HUDEP-2 (cell line): Measurements from ENCODE around the gene SLC9A1.
"Not testable (repeated sequence)": the region's sequence is repeated elsewhere in the genome, so short reads cannot be mapped to it uniquely, and the experiment has no call there.

Experiments used
- DNase-seq, 76 experiments: peaks; one replicate each; lab custom pipeline; 2025; ENCODE audit not compliant: unreplicated experiment in 76 of 76; lab: John Stamatoyannopoulos, UW

Gene SLC9A1

DNA sequence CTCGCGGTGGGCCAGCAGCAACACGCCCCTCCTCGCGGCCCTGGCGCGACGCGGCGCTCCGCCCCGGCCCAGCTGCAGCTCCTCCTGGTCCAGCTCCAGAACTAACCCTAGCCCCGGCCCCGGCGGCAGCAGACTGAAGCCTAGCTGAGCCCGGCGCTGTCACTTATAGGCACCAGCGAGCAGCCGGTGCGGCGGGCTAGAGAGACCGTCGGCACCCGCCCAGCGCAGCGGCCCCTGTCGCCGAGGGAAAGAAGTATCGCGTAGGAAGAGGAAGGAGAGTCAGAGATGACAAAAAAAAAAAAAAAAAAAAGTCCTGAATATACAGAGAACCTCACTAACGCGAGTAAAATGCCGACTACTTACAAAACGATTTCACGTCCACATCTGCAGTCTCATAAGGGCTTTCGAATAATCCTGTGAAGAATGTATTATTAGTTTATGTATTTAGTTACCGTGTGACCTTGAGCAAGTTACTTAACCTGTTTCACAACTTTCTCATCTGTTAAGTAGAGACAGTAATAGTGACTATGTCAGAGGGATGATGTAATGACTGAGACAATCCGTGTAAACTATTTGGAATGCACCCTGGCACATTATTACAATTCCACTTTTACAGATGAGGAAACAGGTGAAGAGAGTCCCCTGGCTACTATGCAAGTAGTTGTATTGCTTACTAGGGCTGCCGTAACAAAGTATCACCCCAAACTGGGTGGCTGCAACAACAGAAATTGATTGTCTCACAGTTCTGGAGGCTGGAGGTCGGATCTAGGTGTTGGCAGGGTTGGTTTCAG is at the start of gene SLC9A1:
Gene SLC9A1, minus strand, starts transcription at position 135 of the 791 bp plus-strand sequence. CDS start 791 bp downstream, outside the sequence.
- DNase-seq = peak in 75 of 76 experiments; percentile 29 to 93 (median 84)

DNA sequence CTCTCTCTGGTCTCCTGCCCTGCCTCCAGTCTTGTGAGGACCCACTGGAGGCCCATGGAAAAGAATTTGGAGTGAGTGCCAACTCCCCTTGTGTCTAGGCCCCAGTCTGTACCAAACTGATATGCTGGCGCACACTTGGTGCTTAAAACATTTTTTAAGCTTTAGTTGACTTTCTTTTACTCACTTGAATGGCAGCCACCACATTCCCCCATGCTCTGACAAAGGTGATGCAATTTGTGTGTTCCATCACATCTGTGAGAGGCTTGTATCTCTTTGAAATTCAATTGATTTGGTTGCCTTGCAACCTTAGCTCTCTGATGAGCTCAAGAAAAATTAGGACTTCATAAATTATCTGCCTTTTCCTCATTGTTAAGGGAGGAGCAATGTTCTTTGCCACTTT is 49.0 kb upstream of the SLC9A1 start:
- DNase-seq = no peak

DNA sequence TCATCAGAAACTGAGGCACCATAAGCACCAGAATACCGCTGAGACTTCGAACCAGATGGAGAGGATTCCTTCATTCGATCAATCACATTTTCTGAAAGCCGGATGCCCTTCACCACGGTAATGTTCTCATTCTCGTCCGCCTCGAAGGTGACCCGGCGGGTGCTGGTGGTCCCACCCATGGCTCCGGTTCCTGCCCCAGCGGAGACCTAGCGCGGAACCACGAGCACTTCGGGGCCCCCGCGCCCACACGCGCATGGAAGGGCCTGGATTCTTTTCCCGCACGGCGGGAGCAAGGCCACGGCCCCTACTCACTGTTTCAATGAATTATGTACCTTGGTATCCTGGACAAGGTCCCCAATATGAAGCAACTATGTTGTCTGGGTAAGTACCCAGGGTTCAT is 46.4 kb upstream of the SLC9A1 start:
- no peak for DNase-seq

- no peak for DNase-seq
These were observed 38.3 kb upstream of the SLC9A1 start for GRCh38 chr1:27193194-27193593.

DNA sequence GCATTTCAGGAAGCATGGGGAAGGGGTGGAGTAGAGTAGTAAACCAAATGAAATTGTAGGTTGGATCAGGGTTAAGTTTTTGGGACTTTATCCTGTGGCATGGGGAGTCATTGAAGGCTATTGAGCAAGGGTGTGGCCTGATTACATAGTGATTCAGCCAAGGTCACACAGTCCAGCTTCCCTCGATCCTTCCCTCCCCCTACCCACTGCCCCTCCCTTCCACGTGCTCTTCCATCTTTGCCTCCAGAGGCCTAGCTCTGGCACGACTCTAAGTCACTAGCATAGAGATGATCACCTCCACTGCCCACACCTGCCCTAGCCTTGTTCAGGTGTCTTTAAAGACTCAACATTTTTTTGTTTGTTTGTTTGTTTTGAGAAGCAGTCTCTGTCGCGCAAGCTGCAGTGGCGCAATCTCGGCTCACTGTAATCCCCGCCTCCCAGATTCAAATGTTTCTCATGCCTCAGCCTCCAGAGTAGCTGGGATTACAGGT is 37.2 kb upstream of the SLC9A1 start:
- peak in 2 of 76 experiments; percentile 4 to 13 for DNase-seq

DNA sequence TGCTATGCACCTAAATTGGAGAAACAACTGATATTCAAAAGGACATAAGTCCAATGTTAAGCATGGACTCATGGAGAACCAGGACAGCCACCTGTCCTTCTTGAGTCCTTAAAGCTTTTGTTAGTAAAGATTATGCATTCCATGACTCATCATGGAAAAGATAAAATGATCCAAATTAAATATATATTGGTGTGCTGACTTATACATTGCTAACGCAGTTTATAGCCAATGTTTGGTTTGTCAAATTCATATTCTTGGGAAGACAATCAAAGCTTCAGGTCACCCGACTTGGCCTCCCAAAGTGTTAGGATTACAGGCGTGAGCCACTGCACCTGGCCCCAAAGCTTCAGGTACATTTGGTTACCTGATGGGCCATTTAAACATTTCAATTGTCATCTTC is 29.7 kb upstream of the SLC9A1 start:
- not testable (repeated sequence) for DNase-seq

DNA sequence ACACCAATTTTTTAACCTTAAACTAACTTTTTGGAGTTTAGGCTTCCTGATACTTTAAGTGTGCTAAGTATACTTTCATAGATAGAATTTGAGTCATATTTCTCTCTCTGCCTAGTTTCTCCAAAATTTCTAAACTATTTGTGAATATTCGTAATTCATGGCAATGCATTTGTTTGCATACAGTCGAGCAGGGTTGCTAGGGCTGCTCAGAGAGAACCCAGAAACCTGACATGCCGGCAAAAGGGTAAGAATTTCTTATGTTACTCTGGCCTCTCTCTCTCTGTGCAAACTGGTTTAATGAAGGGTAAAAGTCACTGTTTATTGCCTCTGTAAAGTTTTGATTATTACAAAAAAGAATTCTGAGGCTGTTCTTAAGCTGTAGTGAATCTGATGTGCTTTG is 25.1 kb upstream of the SLC9A1 start:
- DNase-seq = no peak

- DNase-seq = no peak
These were observed 24.5 kb upstream of the SLC9A1 start for GRCh38 chr1:27179379-27179778.

DNA sequence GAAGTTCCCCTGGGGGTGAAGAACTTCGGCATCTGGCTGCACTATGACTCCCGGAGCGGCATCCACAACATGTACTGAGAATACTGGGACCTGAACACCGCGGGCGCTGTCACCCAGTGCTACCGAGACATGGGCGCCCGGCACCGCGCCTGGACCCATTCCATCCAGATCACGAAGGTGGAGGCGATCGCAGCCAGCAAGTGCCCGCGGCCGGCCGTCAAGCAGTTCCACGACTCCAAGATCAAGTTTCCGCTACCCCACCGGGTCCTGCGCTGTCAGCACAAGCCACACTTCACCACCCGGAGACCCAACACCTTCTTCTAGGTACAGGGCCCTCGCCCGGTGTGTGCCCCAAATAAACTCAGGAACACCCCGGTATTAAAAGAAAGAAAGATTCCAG is 22.0 kb upstream of the SLC9A1 start:
- no peak for DNase-seq

DNA sequence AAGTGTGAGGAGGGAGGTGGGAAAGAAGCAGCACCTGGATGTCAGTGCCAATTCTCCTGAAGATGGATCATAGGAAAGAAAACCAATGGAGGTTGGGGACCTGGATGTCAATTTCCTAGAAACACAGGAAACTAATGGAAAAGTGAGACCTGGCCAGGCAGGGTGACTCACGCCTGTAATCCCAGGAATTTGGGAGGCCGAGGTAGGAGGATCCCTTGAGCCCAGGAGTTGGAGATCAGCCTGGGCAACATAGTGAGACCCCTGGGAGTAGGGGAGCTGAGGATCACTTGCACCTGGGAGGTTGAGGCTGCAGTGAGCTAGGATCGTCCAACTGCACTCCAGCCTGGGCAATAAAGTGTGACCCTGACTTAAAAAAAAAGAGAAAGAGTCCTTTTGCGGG is 21.4 kb upstream of the SLC9A1 start:
- DNase-seq = no peak

- DNase-seq = not testable (repeated sequence)
These were observed 18.1 kb upstream of the SLC9A1 start for GRCh38 chr1:27172992-27173391.

DNA sequence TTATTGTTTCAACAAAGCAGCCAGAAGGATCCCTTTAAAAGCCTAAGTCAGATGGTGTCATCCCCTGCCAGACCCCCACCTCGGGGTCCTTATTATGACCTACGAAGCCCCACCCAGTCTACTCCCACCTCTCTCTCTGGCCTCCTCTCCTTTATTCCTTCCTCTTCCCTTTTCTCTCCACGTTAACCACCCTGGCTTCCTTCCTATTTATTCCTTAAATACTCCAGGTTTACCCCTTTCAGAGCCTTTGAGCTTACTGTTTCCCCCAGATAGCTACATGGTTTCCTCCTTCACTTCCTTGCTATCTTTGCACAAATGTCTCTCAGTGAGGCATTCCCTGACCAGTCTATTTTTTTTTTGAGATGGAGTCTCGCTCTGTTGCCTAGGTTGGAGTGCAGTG is 12.0 kb upstream of the SLC9A1 start:
- no peak for DNase-seq

DNA sequence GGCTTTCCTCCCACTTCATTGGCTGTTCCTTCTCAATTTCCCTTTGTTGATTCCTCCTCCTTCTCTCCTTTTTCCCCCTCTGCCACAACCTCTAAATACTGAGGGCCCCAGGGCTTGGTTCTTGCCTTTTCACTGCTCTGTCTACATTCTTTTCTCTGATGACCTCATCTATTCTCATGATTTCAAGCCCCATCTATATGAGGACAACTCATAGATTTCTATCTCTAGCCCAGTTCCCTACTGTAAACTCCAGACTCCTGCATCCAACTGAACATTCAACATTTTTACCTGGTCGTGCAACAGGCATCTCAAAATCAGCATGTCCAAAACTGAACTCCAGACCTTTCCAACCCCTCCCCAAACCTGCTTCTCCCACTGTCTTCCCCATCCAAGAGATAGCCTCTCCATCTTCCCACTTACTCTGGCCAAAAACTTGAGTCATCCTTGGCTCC is 11.5 kb upstream of the SLC9A1 start:
- no peak for DNase-seq

GRCh38 chr1:27163093-27163492 is 8.2 kb upstream of the SLC9A1 start:
- DNase-seq = no peak

GRCh38 chr1:27162090-27162489 is 7.2 kb upstream of the SLC9A1 start:
- DNase-seq = no peak

DNA sequence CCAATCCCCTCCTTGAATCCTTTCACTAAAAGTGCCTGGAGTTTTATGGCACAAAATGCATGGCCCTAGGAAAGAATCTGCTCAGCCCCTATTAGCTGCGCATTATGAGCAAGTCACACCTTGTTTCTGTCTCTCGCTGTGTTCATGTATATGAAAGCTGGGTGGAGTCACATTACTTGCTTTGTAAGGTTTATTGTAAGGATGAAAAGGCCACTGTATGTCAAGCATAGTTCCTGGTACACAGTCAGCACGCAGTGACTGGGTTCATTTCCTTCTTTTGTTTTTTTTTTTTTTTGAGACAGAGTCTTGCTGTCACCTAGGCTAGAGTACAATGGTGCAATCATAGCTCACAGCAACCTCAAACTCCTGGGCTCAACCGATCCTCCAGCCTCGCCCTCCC is 6.7 kb upstream of the SLC9A1 start:
- DNase-seq = no peak

GRCh38 chr1:27157194-27157593 is 2.3 kb upstream of the SLC9A1 start:
- DNase-seq = peak in 21 of 76 experiments; percentile 5 to 60 (median 27)

GRCh38 chr1:27154469-27154990 is 395 bp downstream of the SLC9A1 start:
- no peak for DNase-seq

GRCh38 chr1:27153927-27154358 is 982 bp downstream of the SLC9A1 start:
- DNase-seq = peak in 4 of 76 experiments; percentile 15 to 23 (median 18)

- no peak for DNase-seq
These were observed 1.4 kb downstream of the SLC9A1 start for GRCh38 chr1:27153549-27153886.

- DNase-seq = no peak
These were observed 1.9 kb downstream of the SLC9A1 start for GRCh38 chr1:27152829-27153548.
